Tibial nerve (tissue), 4 donors: ENCODE data around the gene S100A16.

ENCODE experiments used
- CTCF ChIP-seq, 5 experiments: fragments of 200-600 bp in 3 of 5; fragments of 450-650 bp in 2 of 5; sonication (generic) in 3 of 5; IDR thresholded peaks; one replicate each; pipeline ENCODE4 v1.5.1; 2016 to 2019; ENCODE audit warnings: antibody characterized with exemption in 5 of 5, mild to moderate bottlenecking in 3 of 5, moderate library complexity in 2 of 5
- EP300 ChIP-seq, 2 donors: sonication (generic); formaldehyde crosslinking; IDR thresholded peaks; one replicate each; pipeline ENCODE4 v1.6.1; 2017; ENCODE audit warnings: antibody characterized with exemption in 2 of 2, mild to moderate bottlenecking in 1 of 2
- POLR2A ChIP-seq, 2 donors: fragments of 450-650 bp; IDR thresholded peaks; one replicate each; pipeline ENCODE4 v1.6.1; 2017; ENCODE audit warnings: antibody characterized with exemption in 2 of 2, mild to moderate bottlenecking in 2 of 2, moderate library complexity in 2 of 2

- TF ChIP-seq POLR2A (IDR thresholded peaks at IDR 0.05) (no peak), CTCF (IDR thresholded peaks at IDR 0.05) (no peak), EP300 (IDR thresholded peaks at IDR 0.05) (no peak)
Measured at GRCh38 chr1:153616917-153617311, 4.0 kb upstream of the S100A16 start.
